A549 (cell line): ENCODE data around the gene ZMYND10. TPM values are rescaled to one million over a fixed set of nuclear protein-coding genes. Genes with fewer than 3 reads are reported as not detected.

ENCODE experiments used
- ATAC-seq, 2 experiments: fragments of 200-7000 bp in 1 of 2; fragments of >200 bp in 1 of 2; cut with Nextera tagmentation in 1 of 2; cut with Tn5 transposase in 1 of 2; 3 replicates each; pipeline versions ENCODE4 v1.8.0 to v1.9.1; 2018 to 2020; ENCODE audit warnings: mild to moderate bottlenecking in 1 of 2, moderate library complexity in 1 of 2
- CTCF ChIA-PET: fragments of 300-600 bp; sonication (Branson Sonifier 250); formaldehyde crosslinking; extraction: SDS; loops from one replicate; lab custom pipeline; 2021; ENCODE audit warnings: antibody characterized with exemption, inconsistent platforms; lab: Yijun Ruan, JAX
- POLR2A ChIA-PET: fragments of 350-600 bp; formaldehyde crosslinking; extraction: SDS; loops from one replicate; lab custom pipeline; 2021; ENCODE audit warnings: antibody characterized with exemption, inconsistent platforms; lab: Yijun Ruan, JAX
- DNase-seq, 2 experiments: peaks; one replicate each; pipeline versions ENCODE4 v3.0.0 to v3.0.0-alpha.2; 2011 to 2016; ENCODE audit warnings: low read depth in 1 of 2, low spot score in 1 of 2
- FAIRE-seq: peaks from 2 replicates; lab custom pipeline; 2011; peaks lifted over from hg19 to GRCh38; lab: Jason Lieb, UNC
- H3K27ac ChIP-seq, 2 experiments: fragments of >200 bp; sonication (Bioruptor Twin); formaldehyde crosslinking; 3 replicates each; pipeline ENCODE4 v1.5.1; 2016 to 2017
- H3K4me1 ChIP-seq: fragments of >200 bp; sonication (Bioruptor Twin); formaldehyde crosslinking; 3 replicates; pipeline ENCODE4 v1.6.1; 2016
- H3K4me2 ChIP-seq: fragments of >200 bp; sonication (Bioruptor Twin); formaldehyde crosslinking; 3 replicates; pipeline ENCODE4 v1.6.1; 2016
- H3K4me3 ChIP-seq: fragments of >200 bp; sonication (Bioruptor Twin); formaldehyde crosslinking; 3 replicates; pipeline ENCODE4 v1.5.1; 2016
- H3K9me3 ChIP-seq: fragments of >200 bp; sonication (Bioruptor Twin); formaldehyde crosslinking; 3 replicates; pipeline ENCODE4 v1.6.1; 2016
- BHLHE40 ChIP-seq: IDR thresholded peaks from 2 replicates; pipeline ENCODE4 v1.6.1; 2012; ENCODE audit warnings: low read depth, low read length, inconsistent platforms
- CBX2 ChIP-seq: fragments of 200-600 bp; sonication (generic); IDR thresholded peaks from 2 replicates; pipeline ENCODE4 v1.6.1; 2016; ENCODE audit warnings: low read depth, mild to moderate bottlenecking, borderline replicate concordance
- CHD2 ChIP-seq: fragments of 150-350 bp; IDR thresholded peaks from 2 replicates; pipeline ENCODE4 v1.6.1; 2014; ENCODE audit warnings: low read length; ENCODE audit not compliant: partially characterized antibody
- E2F6 ChIP-seq: IDR thresholded peaks from 2 replicates; pipeline ENCODE4 v1.6.1; 2012; ENCODE audit warnings: low read depth, borderline replicate concordance
- EP300 ChIP-seq, 2 experiments: fragments of >200 bp; sonication (Bioruptor Twin); formaldehyde crosslinking; IDR thresholded peaks; 2 replicates in 1 of 2; 3 replicates in 1 of 2; pipeline ENCODE4 v1.6.1; 2016 to 2017
- GATA3 ChIP-seq: IDR thresholded peaks from 2 replicates; pipeline ENCODE4 v1.6.1; 2012; ENCODE audit warnings: borderline replicate concordance
- HDAC2 ChIP-seq: fragments of 200-600 bp; sonication (generic); IDR thresholded peaks from 2 replicates; pipeline ENCODE4 v1.6.1; 2016
- JUN ChIP-seq, 2 experiments: fragments of >200 bp; sonication (Bioruptor Twin); formaldehyde crosslinking; IDR thresholded peaks; 2 replicates in 1 of 2; 3 replicates in 1 of 2; pipeline ENCODE4 v1.6.1; 2016 to 2017
- JUNB ChIP-seq: fragments of >200 bp; sonication (Bioruptor Twin); formaldehyde crosslinking; IDR thresholded peaks from 2 replicates; pipeline ENCODE4 v1.6.1; 2016
- KDM1A ChIP-seq: fragments of 200-600 bp; sonication (generic); IDR thresholded peaks from 2 replicates; pipeline ENCODE4 v1.6.1; 2016; ENCODE audit warnings: low read depth, mild to moderate bottlenecking
- MAX ChIP-seq: IDR thresholded peaks from 2 replicates; pipeline ENCODE4 v1.6.1; 2012
- MAZ ChIP-seq: fragments of 150-350 bp; IDR thresholded peaks from 2 replicates; pipeline ENCODE4 v1.6.1; 2014; ENCODE audit warnings: antibody characterized with exemption, low read depth, low read length, borderline replicate concordance
- MYC ChIP-seq: IDR thresholded peaks from 2 replicates; pipeline ENCODE4 v1.6.1; 2012; ENCODE audit warnings: mild to moderate bottlenecking, inconsistent platforms, low read length, improper control_type of control experiment, borderline replicate concordance
- NR3C1 ChIP-seq: fragments of >200 bp; sonication (Bioruptor Twin); formaldehyde crosslinking; IDR thresholded peaks from 3 replicates; pipeline ENCODE4 v1.6.1; 2017
- PBX3 ChIP-seq: IDR thresholded peaks from 2 replicates; pipeline ENCODE4 v1.6.1; 2012
- PHF8 ChIP-seq: fragments of 200-600 bp; sonication (generic); IDR thresholded peaks from 2 replicates; pipeline ENCODE4 v1.6.1; 2016; ENCODE audit warnings: low read depth, mild to moderate bottlenecking, antibody characterized with exemption, moderate library complexity, borderline replicate concordance
- POLR2A ChIP-seq: IDR thresholded peaks from 2 replicates; pipeline ENCODE4 v1.6.1; 2012; ENCODE audit warnings: mild to moderate bottlenecking, low read length
- POLR2AphosphoS2 ChIP-seq: conservative IDR thresholded peaks from 2 replicates; pipeline ENCODE4 v1.6.1; 2012; ENCODE audit warnings: low read length, improper control_type of control experiment, inconsistent platforms
- RAD21 ChIP-seq, 2 experiments: fragments of >200 bp in 1 of 2; sonication (Bioruptor Twin) in 1 of 2; formaldehyde crosslinking in 1 of 2; IDR thresholded peaks in 1 of 2; conservative IDR thresholded peaks in 1 of 2; 2 replicates in 1 of 2; 3 replicates in 1 of 2; pipeline ENCODE4 v1.6.1; 2012 to 2018; ENCODE audit warnings: inconsistent platforms in 1 of 2
- SMC3 ChIP-seq: fragments of >200 bp; sonication (Bioruptor Twin); formaldehyde crosslinking; IDR thresholded peaks from 3 replicates; pipeline ENCODE4 v1.6.1; 2018; ENCODE audit warnings: inconsistent platforms
- TP53 ChIP-seq: fragments of 250-450 bp; sonication (Bioruptor Pico); IDR thresholded peaks from 2 replicates; pipeline ENCODE4 v1.5.0; 2021; ENCODE audit warnings: mild to moderate bottlenecking, moderate library complexity
- USF2 ChIP-seq: fragments of 450-650 bp; IDR thresholded peaks from 2 replicates; pipeline ENCODE4 v1.6.1; 2014; ENCODE audit warnings: antibody characterized with exemption
- ZC3H11A ChIP-seq: fragments of 450-650 bp; IDR thresholded peaks from 2 replicates; pipeline ENCODE4 v1.6.1; 2014; ENCODE audit warnings: antibody characterized with exemption, mild to moderate bottlenecking
- ZFP36 ChIP-seq: fragments of 450-650 bp; IDR thresholded peaks from 2 replicates; pipeline ENCODE4 v1.6.1; 2014; ENCODE audit warnings: borderline replicate concordance; ENCODE audit not compliant: partially characterized antibody
- WGBS: methylation state at CpG from one replicate; pipeline ENCODE4 v1.1.6; 2017; ENCODE audit errors: missing lambda C conversion rate; 5-methylcytosine and 5-hydroxymethylcytosine counted together
- polyA plus RNA-seq, 4 experiments: library from polyadenylated mRNA; depleted of rRNA in 3 of 4; stranded (reverse); fragments of >200 nt; fragmentation: RNase III in 1 of 4; extraction: RNeasy Plus Mini Kit Qiagen cat#74134 plus additional on column Dnase treatment in 1 of 4; gene quantifications; 2 replicates in 3 of 4; 3 replicates in 1 of 4; pipeline ENCODE4 v1.2.3, GENCODE V29; 2011 to 2017

Gene ZMYND10
- polyA plus RNA-seq, 2 of the 4 experiments (the other 2 are of a cell fraction), result 0.43 to 0.77 TPM

DNA sequence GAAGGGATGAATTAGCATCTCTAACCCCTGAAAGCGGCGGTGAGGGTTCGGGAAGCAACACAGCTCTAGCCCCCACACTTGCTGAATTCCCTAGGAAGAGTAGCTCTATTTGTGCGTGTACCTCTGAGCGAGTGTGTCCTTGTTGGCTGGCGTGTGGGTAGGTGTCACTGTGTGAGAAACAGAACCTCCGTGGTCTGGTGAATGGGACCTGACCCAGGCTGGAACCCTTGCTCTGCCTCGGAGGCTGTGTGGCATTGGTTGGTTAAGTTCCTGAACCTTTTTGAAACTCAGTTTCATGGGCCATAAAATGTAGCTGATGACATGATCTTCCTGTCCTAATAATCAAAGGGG, 14.2 kb upstream of the ZMYND10 start:
- POLR2A ChIA-PET, result interaction anchor here (0.8 to 1.6 kb wide), 2 partner anchors 9 kb away, joined by 5 read pairs; partner anchors contain the start of genes CYB561D2 and NPRL2
- FAIRE-seq (no peak), DNase-seq (no peak), ATAC-seq (peak; percentile 19 to 35; a peak in 5 of 6 replicates)
- no peaks in the 10 kb centered on the region for H3K9me3 ChIP-seq
- WGBS, result 19% methylated on average over 7 of the region's 8 CpGs
- H3K4me1 ChIP-seq, result peaks cover 25% of the 10 kb centered on the region
- CTCF ChIA-PET, result interaction anchor here (1.6 kb wide), 1 partner anchor 10 kb away, joined by 4 read pairs; no protein-coding TSS in a partner anchor
- H3K27ac ChIP-seq, result peak overlapping the region in 1 of 2 experiments; percentile 53; a peak in 3 of 6 replicates
- TF ChIP-seq KDM1A (no peak), ZFP36 (no peak), USF2 (no peak), HDAC2 (no peak), CHD2 (no peak), MAX (no peak), CBX2 (no peak)
- H3K4me3 ChIP-seq, result no peak overlapping the region; the same call in 2 of the 3 replicates
- peak overlapping the region; percentile 64; the same call in 2 of the 3 replicates for H3K4me2 ChIP-seq

- peak; percentile 99 to 100 for ATAC-seq
- peak; percentile 82 for FAIRE-seq
- 9% methylated on average over 13 of the region's 64 CpGs for WGBS
Measured at GRCh38 chr3:50358911-50359759, 13.6 kb upstream of the ZMYND10 start, which contains the start of gene TMEM115. Gene TMEM115, minus strand, starts transcription at chr3:50359521. Its CDS starts 458 bp downstream, at chr3:50359063.

GRCh38 chr3:50358355-50358910, 12.9 kb upstream of the ZMYND10 start:
- H3K9me3 ChIP-seq, result no peaks in the 10 kb centered on the region
- POLR2A ChIA-PET, result no interaction called here
- CTCF ChIA-PET, result no interaction called here
- H3K27ac ChIP-seq, result peak overlapping the region; percentile 94 to 100
- H3K4me3 ChIP-seq, result peak overlapping the region; percentile 100
- ATAC-seq (no peak), FAIRE-seq (no peak), DNase-seq (no peak)
- 63% methylated on average over 13 of the region's 24 CpGs for WGBS
- peaks cover 25% of the 10 kb centered on the region for H3K4me1 ChIP-seq
- H3K4me2 ChIP-seq, result peak overlapping the region; percentile 95
- TF ChIP-seq ZFP36 (no peak), MYC (no peak), RAD21 (conservative IDR thresholded peaks at IDR 0.05 in 1 of 2, IDR thresholded peaks at IDR 0.05 in 1 of 2) (no peak), POLR2AphosphoS2 (no peak), CBX2 (no peak), EP300 (IDR thresholded peaks at IDR 0.05) (no peak), USF2 (no peak), SMC3 (no peak), GATA3 (no peak), MAZ (no peak), TP53 (no peak), BHLHE40 (no peak), E2F6 (no peak), JUN (IDR thresholded peaks at IDR 0.05) (no peak), NR3C1 (no peak)

More at GRCh38 chr3:50358911-50359759, 13.6 kb upstream of the ZMYND10 start, which contains the start of gene TMEM115:
- ChIA-PET CTCF (interaction anchor here (1.6 kb wide), 1 partner anchor 10 kb away, joined by 4 read pairs; no protein-coding TSS in a partner anchor), POLR2A (interaction anchor here (0.8 to 1.6 kb wide), 2 partner anchors 8 to 9 kb away, joined by 5 read pairs; partner anchors contain the start of genes CYB561D2 and NPRL2)
- peak; percentile 92 to 96 for DNase-seq
- H3K4me1 ChIP-seq, result peaks cover 25% of the 10 kb centered on the region
- TF ChIP-seq MAX (peak; percentile 61), E2F6 (peak; percentile 50; the same call in 1 of the 2 replicates), ZC3H11A (no peak), JUNB (no peak), PHF8 (peak; percentile 78), PBX3 (no peak), POLR2A (peak; percentile 50; the same call in 1 of the 2 replicates), JUN (IDR thresholded peaks at IDR 0.05) (peak; percentile 49 to 60; a peak in 3 of 5 replicates)
- H3K27ac ChIP-seq, result peak within 1 kb of the TSS; percentile 94 to 100
- no peaks in the 10 kb centered on the region for H3K9me3 ChIP-seq
- H3K4me2 ChIP-seq, result peak within 1 kb of the TSS; percentile 95
- peak within 1 kb of the TSS; percentile 100 for H3K4me3 ChIP-seq
